GM13977 (cell line): ENCODE measurements around the gene CARMIL3.
"Not testable (repeated sequence)": the region's sequence is repeated elsewhere in the genome, so short reads cannot be mapped to it uniquely, and the experiment has no call there.

Source experiments
- DNase-seq: peaks from one replicate; pipeline ENCODE4 v3.0.0; 2012; ENCODE audit warnings: low spot score
- CTCF ChIP-seq: IDR thresholded peaks from 2 replicates; pipeline ENCODE4 v1.5.1; 2012; ENCODE audit warnings: mild to moderate bottlenecking, control low read depth; ENCODE audit not compliant: insufficient read depth; ENCODE audit errors: extremely low read depth, missing control alignments
- in situ Hi-C: fragments of 300-500 bp; cut with MboI; formaldehyde crosslinking; loops from one replicate; pipeline ENCODE4 v1.12.0; 2022; ENCODE audit warnings: low sequenced_read_pairs, low pct_unique_long_range_greater_than_20kb, mixed read lengths, inconsistent platforms; ENCODE audit not compliant: unreplicated experiment

Gene CARMIL3

GRCh38 chr14:24032727-24033418 is 18.9 kb upstream of the CARMIL3 start:
- no peak for DNase-seq
- in situ Hi-C loops, result no loop called here
- no peak for TF ChIP-seq CTCF

GRCh38 chr14:24035769-24036168 is 16.0 kb upstream of the CARMIL3 start:
- in situ Hi-C loops, DNase-seq: not testable (repeated sequence)

DNA sequence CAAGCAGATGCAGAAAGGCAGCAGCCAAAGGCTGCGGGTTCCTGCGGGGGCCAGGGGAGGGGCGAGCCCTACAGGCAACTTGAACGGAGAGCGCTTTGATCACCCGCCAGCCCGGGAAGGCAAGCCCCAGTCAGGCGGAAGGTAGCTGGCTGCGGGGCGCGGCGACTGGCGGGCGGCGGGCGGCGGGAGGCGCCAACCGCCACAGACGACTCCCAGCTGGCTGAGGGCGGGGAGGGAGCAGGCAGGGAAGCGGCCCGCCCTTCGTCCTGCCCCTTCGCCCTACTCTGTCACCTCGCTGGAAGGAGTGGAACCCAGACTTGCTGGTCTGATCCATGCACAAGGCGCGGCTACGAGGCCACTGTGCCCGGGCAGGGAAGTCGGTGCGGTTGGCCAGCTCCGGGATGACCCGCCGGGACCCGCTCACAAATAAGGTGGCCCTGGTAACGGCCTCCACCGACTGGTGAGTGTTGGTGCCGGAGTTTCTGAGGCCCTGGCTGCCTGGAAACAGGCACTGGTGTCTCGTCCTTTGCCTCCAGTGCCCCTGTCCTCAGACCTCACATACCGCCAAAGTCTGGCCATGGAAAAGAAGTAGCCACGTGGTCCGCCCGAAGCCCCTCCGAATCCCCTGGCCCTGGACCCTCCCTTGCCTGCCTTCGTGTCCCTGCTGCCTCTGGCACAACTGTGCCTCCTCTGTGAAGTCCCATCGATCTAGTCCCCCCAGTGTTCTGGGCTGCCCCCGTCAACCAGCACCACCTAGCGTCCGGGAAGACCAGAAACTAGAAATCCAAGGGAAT is 15.4 kb upstream of the CARMIL3 start:
- in situ Hi-C loops, result no loop called here
- peak; percentile 82 for TF ChIP-seq CTCF
- DNase-seq, result peak; percentile 78

DNA sequence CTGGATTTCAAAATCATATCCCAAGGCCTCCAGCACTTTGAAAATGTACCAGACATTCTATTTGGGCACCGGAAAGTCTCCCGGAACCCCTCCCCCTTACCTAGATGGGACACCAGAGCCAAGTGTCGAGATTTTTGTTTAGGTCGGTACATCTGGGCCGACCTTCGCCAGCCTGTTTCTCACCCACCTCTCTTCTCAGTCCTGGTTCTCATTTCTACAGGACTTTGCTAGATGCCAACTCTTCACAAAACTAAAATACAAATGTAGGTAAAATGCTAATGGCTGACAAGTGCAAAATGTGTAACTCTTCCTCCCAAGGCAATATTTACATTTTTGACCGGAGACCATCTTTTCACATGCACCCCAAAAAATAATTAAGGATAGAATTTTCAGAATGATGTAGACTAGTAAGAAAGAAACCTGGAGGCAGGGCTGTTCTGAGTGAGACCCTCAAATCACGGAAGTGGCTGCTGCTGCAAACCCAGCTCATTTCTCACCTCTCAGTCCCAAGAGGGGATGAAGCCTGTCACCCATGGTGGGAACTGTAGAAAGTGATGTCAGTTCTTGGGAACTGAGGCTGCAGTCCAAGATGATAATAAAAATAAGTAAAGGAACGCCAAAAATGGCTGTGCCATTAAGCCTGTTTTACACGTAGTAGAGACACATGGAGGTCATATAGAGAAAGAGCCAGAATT is 14.7 kb upstream of the CARMIL3 start:
- in situ Hi-C loops, result not testable (repeated sequence)
- DNase-seq, result peak; percentile 15

- TF ChIP-seq CTCF, result no peak
- no peak for DNase-seq
- in situ Hi-C loops, result no loop called here
These were observed 14.2 kb upstream of the CARMIL3 start for GRCh38 chr14:24037658-24038037.

DNA sequence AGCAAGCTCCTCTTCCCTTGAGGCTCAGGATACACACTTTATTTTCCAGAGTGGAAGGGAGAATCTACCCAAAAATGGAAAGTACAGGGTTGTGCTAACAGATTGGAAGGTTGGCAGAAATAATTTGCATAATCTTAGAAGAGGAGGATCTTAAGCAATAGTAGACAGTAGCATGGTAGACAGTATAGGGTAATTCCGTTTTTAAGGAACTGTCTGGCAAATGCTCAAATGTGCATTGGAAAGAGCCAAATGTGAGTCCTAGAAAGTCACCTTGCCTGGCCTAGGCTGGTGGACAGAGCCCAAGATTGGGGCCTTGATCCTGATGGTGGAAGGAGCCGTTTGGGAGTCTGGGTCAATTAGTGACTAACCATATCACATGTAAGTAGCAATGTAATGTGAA is 13.1 kb upstream of the CARMIL3 start:
- in situ Hi-C loops, result no loop called here
- TF ChIP-seq CTCF, result no peak
- no peak for DNase-seq

DNA sequence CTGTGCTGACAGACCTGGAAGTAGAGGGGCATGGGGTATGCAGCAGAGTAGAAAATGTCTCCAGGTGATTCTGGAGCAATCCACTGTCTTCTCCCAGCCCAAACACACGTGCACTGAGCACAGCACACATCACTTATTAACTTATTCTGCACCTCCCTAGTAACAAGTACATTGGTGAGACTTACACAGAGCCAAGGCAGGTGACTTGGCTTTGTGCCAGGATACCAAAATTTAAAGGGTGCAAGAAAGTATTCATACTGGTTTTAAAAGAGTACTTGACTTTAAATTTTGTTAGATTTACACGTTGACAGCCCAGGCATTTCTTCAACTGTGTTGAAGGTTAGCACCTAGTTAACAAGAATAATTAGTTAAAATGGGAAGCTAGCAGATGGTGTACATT is 11.1 kb upstream of the CARMIL3 start:
- DNase-seq, result no peak
- no peak for TF ChIP-seq CTCF
- in situ Hi-C loops, result no loop called here
